Endothelial cell of umbilical vein (primary cell): ENCODE measurements around the gene AP3S2. TPM values are rescaled to one million over a fixed set of nuclear protein-coding genes. Genes with fewer than 3 reads are reported as not detected.
"Not testable (repeated sequence)": the region's sequence is repeated elsewhere in the genome, so short reads cannot be mapped to it uniquely, and the experiment has no call there.

ENCODE experiments used
- BruUV-seq: library from RNA; stranded (reverse); fragments of 400-500 nt; replicated peaks from 2 replicates; lab custom pipeline; 2021; lab: Mats Ljungman, UMichigan
- CTCF ChIA-PET: fragments of 300-600, 350-600 bp; sonication (Branson Sonifier 250); formaldehyde crosslinking; loops from one replicate; lab custom pipeline; 2021; ENCODE audit warnings: antibody characterized with exemption, inconsistent platforms; lab: Charles Lee
- POLR2A ChIA-PET: fragments of 300-600, 350-600 bp; sonication (Branson Sonifier 250); formaldehyde crosslinking; loops from one replicate; lab custom pipeline; 2021; ENCODE audit warnings: antibody characterized with exemption, inconsistent platforms; lab: Charles Lee
- DNase-seq: peaks from one replicate; pipeline ENCODE4 v3.0.0-alpha.2; 2011; ENCODE audit warnings: low read depth, low spot score
- FAIRE-seq: peaks from 2 replicates; lab custom pipeline; 2011; peaks lifted over from hg19 to GRCh38; lab: Jason Lieb, UNC
- H2AFZ ChIP-seq: 2 replicates; pipeline ENCODE4 v1.6.0; 2012; ENCODE audit warnings: low read depth, low read length, control low read depth, inconsistent platforms
- H3K27ac ChIP-seq: 2 replicates; pipeline ENCODE4 v1.5.1; 2011; ENCODE audit warnings: low read depth, mild to moderate bottlenecking, control low read depth, low read length, moderate library complexity; ENCODE audit not compliant: insufficient read depth
- H3K27me3 ChIP-seq, 2 experiments: 2 replicates each; pipeline versions ENCODE4 v1.6.0 to v1.6.1; 2011; ENCODE audit warnings: low read length in 2 of 2, mixed read lengths in 1 of 2; ENCODE audit not compliant: control insufficient read depth in 2 of 2, insufficient read depth in 2 of 2
- H3K36me3 ChIP-seq, 2 experiments: 2 replicates in 1 of 2; 3 replicates in 1 of 2; pipeline ENCODE4 v1.5.1; 2011; ENCODE audit warnings: low read length in 2 of 2, mild to moderate bottlenecking in 1 of 2, moderate library complexity in 1 of 2; ENCODE audit not compliant: control insufficient read depth in 2 of 2, insufficient read depth in 2 of 2; ENCODE audit errors: extremely low read depth in 1 of 2
- H3K4me1 ChIP-seq: 3 replicates; pipeline ENCODE4 v1.5.1; 2011; ENCODE audit warnings: mild to moderate bottlenecking, low read length; ENCODE audit not compliant: control insufficient read depth, insufficient read depth; ENCODE audit errors: extremely low read depth
- H3K4me2 ChIP-seq: 2 replicates; pipeline ENCODE4 v1.6.1; 2011; ENCODE audit warnings: low read length, control low read depth, mixed read lengths; ENCODE audit not compliant: insufficient read depth
- H3K4me3 ChIP-seq, 3 experiments: fragments of 200-600 bp in 1 of 3; sonication (generic), shearing (Covaris generic) in 1 of 3; replicated peaks in 1 of 3; 2 replicates each; pipeline ENCODE4 v1.5.1; 2011 to 2016; ENCODE audit warnings: control low read depth in 3 of 3, low read length in 3 of 3, mild to moderate bottlenecking in 2 of 3, inconsistent platforms in 1 of 3, low read depth in 1 of 3, moderate library complexity in 1 of 3; ENCODE audit not compliant: insufficient read depth in 1 of 3
- H3K79me2 ChIP-seq: 2 replicates; pipeline ENCODE4 v1.6.0; 2012; ENCODE audit warnings: low read length, inconsistent platforms; ENCODE audit not compliant: control insufficient read depth, insufficient read depth
- H3K9ac ChIP-seq: replicated peaks from 2 replicates; pipeline ENCODE3; 2011; ENCODE audit warnings: low read length, control low read depth; ENCODE audit not compliant: insufficient read depth; ENCODE audit errors: extremely low read depth
- H3K9me1 ChIP-seq: replicated peaks from 3 replicates; pipeline ENCODE4 v1.6.0; 2011; ENCODE audit warnings: mild to moderate bottlenecking, low read length; ENCODE audit not compliant: control insufficient read depth, insufficient read depth; ENCODE audit errors: extremely low read depth
- H3K9me3 ChIP-seq: replicated peaks from 2 replicates; pipeline ENCODE4 v1.5.1; 2012; ENCODE audit warnings: low read length, inconsistent platforms; ENCODE audit not compliant: control insufficient read depth, insufficient read depth
- H4K20me1 ChIP-seq: replicated peaks from 2 replicates; pipeline ENCODE3; 2011; ENCODE audit warnings: mild to moderate bottlenecking, low read length; ENCODE audit not compliant: control insufficient read depth, insufficient read depth; ENCODE audit errors: extremely low read depth
- CTCF ChIP-seq, 2 donors: IDR thresholded peaks; 1 replicate in 1 of 2; 2 replicates in 1 of 2; pipeline ENCODE4 v1.5.1; 2011; ENCODE audit warnings: low read length in 2 of 2, mild to moderate bottlenecking in 2 of 2, moderate library complexity in 2 of 2, control low read depth in 1 of 2, inconsistent platforms in 1 of 2, low read depth in 1 of 2; ENCODE audit not compliant: insufficient read depth in 1 of 2; ENCODE audit errors: extremely low read depth in 1 of 2
- EZH2 ChIP-seq: IDR thresholded peaks from 2 replicates; pipeline ENCODE4 v1.6.1; 2012; ENCODE audit warnings: borderline replicate concordance, low read depth, mild to moderate bottlenecking, moderate library complexity, low read length, inconsistent platforms; ENCODE audit not compliant: severe bottlenecking
- GATA2 ChIP-seq: IDR thresholded peaks from 2 replicates; pipeline ENCODE4 v1.7.0; 2011; ENCODE audit warnings: low read depth, mild to moderate bottlenecking, moderate library complexity, mixed read lengths, low read length; ENCODE audit not compliant: insufficient read length, insufficient read depth
- JUN ChIP-seq: IDR thresholded peaks from 2 replicates; pipeline ENCODE4 v1.6.1; 2011; ENCODE audit warnings: borderline replicate concordance, low read depth; ENCODE audit not compliant: insufficient read length, insufficient read depth
- MAX ChIP-seq: IDR thresholded peaks from 2 replicates; pipeline ENCODE4 v1.6.1; 2011; ENCODE audit not compliant: insufficient read depth, insufficient read length
- POLR2A ChIP-seq: IDR thresholded peaks from 2 replicates; pipeline ENCODE4 v1.6.1; 2012; ENCODE audit warnings: low read depth, mild to moderate bottlenecking, control low read depth, low read length
- POLR2AphosphoS5 ChIP-seq: IDR thresholded peaks from 2 replicates; pipeline ENCODE4 v1.6.1; 2012; ENCODE audit warnings: low read depth, mild to moderate bottlenecking, control low read depth, low read length, moderate library complexity; ENCODE audit not compliant: insufficient read depth
- dilution Hi-C: fragments of 300-500 bp; cut with MboI; formaldehyde crosslinking; loops from one replicate; pipeline ENCODE4 v1.15.0; 2019; ENCODE audit warnings: low sequenced_read_pairs; ENCODE audit not compliant: extremely low pct_ligation_motif_present
- intact Hi-C: fragments of 100-400 bp; cut with micrococcal nuclease; formaldehyde crosslinking; loops from one replicate; pipeline ENCODE4 v1.10.0; 2022
- polyA plus RNA-seq, 4 experiments: library from polyadenylated mRNA; depleted of rRNA in 3 of 4; stranded (reverse) in 3 of 4; unstranded in 1 of 4; fragments of >200 nt; gene quantifications; 2 replicates each; pipeline versions ENCODE4 v1.2.1 to v1.2.3, GENCODE V29; 2011 to 2012; ENCODE audit warnings: missing spikeins in 1 of 4
- total RNA-seq: library from RNA; stranded (reverse); gene quantifications from 2 replicates; pipeline ENCODE4 v1.2.3, GENCODE V29; 2021

AP3S2 gene
- total and polyA plus RNA-seq, 2 donors (not counting 3 experiments of a cell fraction or from before 2014, with no cell fraction given), result 14.6 to 31.1 TPM

- H3K36me3 ChIP-seq, dilution Hi-C loops, H4K20me1 ChIP-seq, H3K27ac ChIP-seq, H3K9me3 ChIP-seq, H3K4me3 ChIP-seq, H2AFZ ChIP-seq, intact Hi-C loops, DNase-seq, H3K79me2 ChIP-seq, H3K9ac ChIP-seq, H3K9me1 ChIP-seq, BruUV-seq, H3K4me2 ChIP-seq, FAIRE-seq, H3K27me3 ChIP-seq, H3K4me1 ChIP-seq: not testable (repeated sequence)
- CTCF ChIA-PET, result interaction anchor here (1.0 to 6.2 kb wide), 2 partner anchors 10 to 144 kb away, joined by 4 to 99 read pairs; no protein-coding TSS in a partner anchor
- POLR2A ChIA-PET, result interaction anchor here (0.7 kb wide), 1 partner anchor 101 kb away, joined by 3 read pairs; no protein-coding TSS in a partner anchor
These were observed 8.6 kb downstream of the AP3S2 start for GRCh38 chr15:89885179-89885578.

- no peaks in the 10 kb centered on the region for H3K27me3 ChIP-seq
- no peaks in the 10 kb centered on the region for H4K20me1 ChIP-seq
- dilution Hi-C loops (no loop called here), intact Hi-C loops (no loop called here)
- H2AFZ ChIP-seq, result no peak overlapping the region
- POLR2A ChIA-PET, result no interaction called here
- H3K9ac ChIP-seq, result no peak overlapping the region
- no peak overlapping the region for H3K4me2 ChIP-seq
- H3K79me2 ChIP-seq, result no peaks in the 10 kb centered on the region
- no peaks in the 10 kb centered on the region for H3K9me3 ChIP-seq
- peaks cover 3 to 5% of the 10 kb centered on the region in 2 experiments for H3K36me3 ChIP-seq
- DNase-seq, result no peak
- no peak for FAIRE-seq
- H3K9me1 ChIP-seq, result no peaks in the 10 kb centered on the region
- BruUV-seq, result no TSS peak
- TF ChIP-seq MAX (no peak), CTCF (IDR thresholded peaks at IDR 0.05; ENCODE audit: extremely low read depth in 1 of 2, insufficient read depth in 1 of 2, low read depth in 1 of 2, low read length in 2 of 2) (no peak), POLR2A (no peak), GATA2 (no peak), JUN (no peak), EZH2 (no peak), POLR2AphosphoS5 (no peak)
- H3K4me1 ChIP-seq, result peaks cover 4% of the 10 kb centered on the region
- CTCF ChIA-PET, result interaction anchor here (1.6 to 1.8 kb wide), 2 partner anchors 9 to 123 kb away, joined by 4 to 8 read pairs; no protein-coding TSS in a partner anchor
- H3K27ac ChIP-seq, result no peak overlapping the region
- H3K4me3 ChIP-seq, result no peak overlapping the region
These were observed 10.3 kb downstream of the AP3S2 start for GRCh38 chr15:89883518-89883917.
